GM19193 (cell line): ENCODE data around the gene ARHGAP28.

Source experiments
- POLR2A ChIP-seq: IDR thresholded peaks from 4 replicates; pipeline ENCODE4 v1.6.1; 2011; ENCODE audit not compliant: insufficient read depth, insufficient read length; ENCODE audit errors: extremely low read depth

ARHGAP28 gene

DNA sequence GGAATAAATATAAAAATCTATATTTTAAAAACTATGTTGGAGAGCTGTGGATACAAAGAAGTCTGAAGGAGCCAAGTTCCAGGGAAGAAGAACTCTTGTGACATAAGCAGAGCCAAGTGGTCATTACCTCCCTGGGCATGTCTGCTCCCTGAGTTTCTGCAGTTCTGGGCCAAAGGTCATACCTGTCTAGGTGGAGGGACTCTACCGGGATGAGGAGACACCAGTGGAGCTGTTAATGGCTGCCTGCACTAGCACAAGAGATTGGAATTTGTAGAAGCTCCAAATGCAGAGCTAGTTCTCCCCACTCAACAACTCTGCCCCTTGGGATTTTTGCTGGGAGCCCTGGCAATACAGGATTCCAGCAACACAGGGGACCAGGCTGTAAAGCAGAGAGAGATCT is 89.8 kb downstream of the ARHGAP28 start:
- TF ChIP-seq POLR2A: no peak

DNA sequence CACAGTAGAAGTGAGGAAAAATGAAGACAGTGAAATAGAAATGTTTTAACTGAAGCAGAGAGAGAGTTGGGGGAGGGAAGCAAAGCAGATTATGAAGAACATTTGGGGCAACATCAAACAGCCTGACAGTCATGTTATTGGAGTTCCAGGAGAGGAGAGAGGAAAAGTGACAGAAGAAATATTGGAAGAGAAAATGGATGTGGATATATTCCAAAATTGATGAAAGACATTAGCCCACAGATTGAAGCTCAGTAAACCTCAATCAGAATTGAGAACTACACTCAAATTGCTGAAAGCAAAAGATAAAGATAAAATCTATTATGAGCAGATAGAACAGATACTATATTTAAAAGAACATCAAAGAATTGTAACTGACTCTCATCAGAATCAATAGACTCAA is 90.8 kb downstream of the ARHGAP28 start:
- no peak for TF ChIP-seq POLR2A

DNA sequence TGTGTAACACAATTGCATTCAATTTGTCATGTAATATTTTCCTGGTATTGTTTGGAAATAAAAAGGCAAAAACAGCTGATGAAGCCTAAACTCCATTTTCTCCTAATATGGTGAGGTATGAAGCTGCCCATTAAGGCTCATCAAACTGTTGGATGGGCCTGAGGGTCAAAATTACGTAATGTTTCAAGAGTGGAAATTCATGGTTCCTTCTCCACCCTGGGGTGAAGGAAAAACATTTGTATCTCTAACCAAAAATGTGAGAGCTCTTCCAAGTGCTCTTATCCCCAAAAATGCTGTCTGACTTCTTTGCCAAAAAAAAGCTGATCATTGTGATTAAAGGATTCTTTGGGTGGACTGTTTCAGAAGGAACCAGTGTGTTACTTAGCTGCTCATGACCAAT is 91.8 kb downstream of the ARHGAP28 start:
- TF ChIP-seq POLR2A: no peak

DNA sequence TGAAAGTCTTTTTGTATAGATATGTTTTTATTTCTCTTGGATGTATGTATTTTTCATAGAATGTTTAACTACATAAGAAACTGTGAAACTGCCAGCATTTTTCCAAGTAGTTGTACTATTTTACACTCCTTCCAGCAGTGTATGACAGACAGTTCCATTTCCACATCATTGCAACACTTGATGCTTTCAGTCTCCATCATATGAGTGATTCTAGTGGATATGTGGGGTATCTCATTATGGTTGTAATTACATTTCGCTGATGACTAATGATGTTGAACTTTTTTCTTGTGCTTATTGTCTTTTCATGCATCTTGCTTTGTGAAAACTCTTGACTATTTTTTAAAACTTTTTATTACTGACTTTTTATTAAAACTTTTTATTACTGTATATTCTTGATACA is 101.4 kb downstream of the ARHGAP28 start:
- TF ChIP-seq POLR2A: no peak

DNA sequence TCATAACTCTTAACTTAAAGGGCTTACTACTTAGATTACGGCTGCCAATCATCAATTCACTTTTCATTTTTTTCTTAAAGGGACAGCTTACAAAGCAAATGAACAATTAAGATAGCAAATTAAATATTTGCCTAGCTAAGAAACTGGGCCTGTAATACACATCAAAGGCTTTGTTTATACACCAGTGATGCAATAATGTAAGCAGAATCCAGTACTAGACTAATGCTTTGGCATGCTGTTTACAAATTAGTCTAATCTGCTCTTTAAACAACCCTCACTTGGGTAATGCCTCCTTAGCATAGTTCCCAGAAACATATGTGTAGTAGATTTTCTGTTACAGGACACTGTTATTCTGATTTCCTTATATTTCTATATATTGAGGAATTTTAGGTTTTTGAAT is 105.8 kb downstream of the ARHGAP28 start:
- TF ChIP-seq POLR2A: no peak

DNA sequence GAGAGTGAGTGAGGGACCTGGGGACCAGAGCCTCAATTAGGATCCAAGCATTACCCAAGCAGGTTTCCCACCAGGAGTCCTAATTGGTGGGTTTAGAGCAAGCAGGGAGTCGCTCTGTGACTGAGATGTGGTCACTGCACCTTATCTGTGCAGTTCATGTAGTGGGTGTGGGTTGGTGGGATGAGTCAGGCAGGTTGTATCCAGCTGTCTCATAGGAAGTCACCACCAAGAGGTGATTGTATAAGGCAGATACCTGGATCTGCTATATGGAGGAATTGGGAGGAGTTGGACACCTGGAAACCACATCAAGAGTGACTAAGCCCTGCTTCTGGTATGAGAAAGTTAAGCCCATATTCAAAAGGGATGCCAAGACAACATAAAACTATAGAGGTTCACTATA is 106.8 kb downstream of the ARHGAP28 start:
- no peak for TF ChIP-seq POLR2A

DNA sequence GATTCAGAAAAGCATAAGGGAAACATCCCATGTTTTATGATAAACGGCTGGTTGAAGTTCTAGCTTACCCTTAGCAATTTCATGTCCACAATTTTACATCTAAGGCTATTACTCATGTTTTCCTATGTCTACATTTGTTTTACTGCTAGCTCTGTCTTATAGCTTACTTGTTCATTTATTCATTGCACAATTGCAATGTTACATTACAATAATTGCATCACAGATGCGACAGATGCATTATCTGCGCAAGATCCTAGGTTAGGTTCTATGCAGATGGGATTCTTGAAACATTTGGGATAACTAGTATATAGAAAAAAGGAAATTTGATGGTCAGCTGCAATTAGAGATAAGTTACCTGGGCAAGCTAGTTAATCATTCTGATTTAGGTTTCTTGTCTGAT is 108.4 kb downstream of the ARHGAP28 start:
- no peak for TF ChIP-seq POLR2A

DNA sequence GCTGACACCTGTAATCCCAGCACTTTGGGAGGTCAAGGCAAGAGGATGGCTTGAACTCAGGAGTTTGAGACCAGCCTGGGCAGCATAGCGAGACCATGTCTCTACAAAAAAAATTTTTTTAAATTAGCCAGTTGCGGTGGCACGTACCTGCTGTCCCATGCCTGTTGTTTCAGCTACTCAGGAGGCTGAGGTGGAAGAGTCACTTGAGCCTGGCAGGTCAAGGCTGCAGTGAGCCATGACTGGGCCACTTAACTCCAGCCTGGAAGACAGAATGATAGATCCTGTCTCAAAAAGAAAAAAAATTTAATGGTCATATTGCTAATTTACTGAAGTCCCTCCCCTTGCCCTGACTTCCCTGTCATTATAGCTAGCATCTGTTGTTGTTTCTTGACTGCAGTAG is 112.6 kb downstream of the ARHGAP28 start:
- TF ChIP-seq POLR2A: no peak

DNA sequence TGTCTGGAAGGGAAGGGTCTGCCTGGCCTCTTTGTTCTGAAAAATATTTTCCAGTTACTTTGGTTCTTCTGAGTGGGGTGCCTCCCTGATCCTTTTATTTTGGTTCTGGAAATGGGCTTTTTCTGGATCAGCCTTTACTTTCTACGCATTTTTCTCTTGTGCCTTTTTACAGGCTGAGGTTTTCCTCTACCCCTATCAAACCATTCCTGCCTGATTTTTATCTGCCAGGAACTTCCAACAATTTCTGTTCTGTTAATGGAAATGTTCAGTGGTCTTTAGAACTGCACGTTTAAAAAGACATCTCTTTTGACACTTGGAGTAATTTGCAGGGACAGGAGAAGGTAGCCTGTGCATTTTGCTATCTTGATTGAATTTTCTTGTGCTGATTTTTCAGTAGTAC is 113.8 kb downstream of the ARHGAP28 start:
- no peak for TF ChIP-seq POLR2A

DNA sequence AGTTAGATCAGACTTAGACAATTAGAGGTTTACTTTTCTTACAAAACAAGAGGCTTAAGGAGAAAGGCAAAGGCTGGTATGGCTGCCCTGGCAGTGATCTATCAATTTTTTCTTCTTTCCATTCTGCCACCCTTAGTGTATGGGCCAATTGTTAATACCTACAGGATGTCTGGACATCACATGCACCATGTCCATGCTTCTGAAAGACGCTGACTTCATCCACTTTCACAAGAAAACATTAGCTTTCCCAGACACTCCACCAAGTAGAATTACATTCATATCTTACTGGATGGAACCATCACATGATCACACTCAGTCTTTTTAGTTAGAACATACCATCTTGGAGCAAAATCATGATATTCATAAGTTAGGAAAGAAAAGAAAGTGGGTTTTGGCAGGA is 120.9 kb downstream of the ARHGAP28 start:
- no peak for TF ChIP-seq POLR2A

DNA sequence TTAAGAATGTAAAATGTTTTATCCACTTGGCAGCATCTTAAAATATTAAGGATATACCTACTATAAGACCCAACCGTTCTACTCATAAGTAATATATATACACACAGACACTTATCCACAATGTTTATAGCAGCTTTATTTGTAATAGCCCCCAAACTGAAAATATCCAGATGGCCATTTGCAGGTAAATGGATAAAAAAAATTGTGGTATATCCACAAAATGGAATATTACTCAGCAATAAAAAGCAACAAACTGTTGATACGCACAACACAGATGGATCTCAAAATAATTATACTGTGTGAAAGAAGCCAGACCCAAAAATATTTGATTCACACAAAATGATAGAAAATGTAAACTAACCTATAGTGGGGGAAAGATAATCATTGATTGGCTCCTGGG is 122.0 kb downstream of the ARHGAP28 start:
- TF ChIP-seq POLR2A: no peak

DNA sequence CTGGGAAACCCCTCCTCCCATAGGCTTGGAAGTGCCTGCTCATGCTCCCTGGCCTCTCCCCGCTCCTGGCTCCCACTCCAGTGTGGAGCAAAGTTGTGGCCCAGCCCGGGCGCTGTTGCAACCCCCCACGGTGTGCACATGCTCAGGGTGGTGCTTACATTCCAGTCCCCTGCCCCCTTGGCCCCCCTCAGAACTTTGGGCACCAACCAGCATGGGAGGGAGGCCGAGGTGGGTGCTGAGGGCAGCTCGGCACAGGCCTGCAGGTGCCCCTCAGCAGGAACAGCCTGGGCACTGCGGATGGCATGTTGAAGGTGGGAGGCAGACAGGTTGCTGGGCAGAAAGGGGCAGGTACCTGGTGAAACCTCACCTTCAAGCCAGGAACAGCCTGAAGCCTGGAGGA is 125.3 kb downstream of the ARHGAP28 start:
- TF ChIP-seq POLR2A: no peak

DNA sequence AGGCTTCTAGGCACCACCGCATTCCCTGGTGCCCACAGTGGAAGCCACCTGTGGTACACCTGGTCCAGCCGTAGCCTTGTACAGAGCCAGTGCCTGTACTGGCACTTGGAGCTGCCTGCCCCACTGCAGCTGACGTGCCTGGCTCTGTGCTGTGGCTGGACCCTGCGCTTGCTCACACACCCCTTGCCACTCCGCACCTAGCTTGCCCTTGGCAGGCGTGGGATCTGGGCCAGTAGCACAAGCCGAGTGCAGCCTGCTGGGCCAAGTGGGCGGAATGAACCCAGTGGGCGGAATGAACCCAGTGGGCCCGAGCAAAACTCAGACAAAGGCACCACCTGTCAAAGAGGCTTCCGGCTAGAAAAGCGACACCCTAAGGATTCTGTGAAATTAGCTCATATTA is 126.3 kb downstream of the ARHGAP28 start:
- no peak for TF ChIP-seq POLR2A

DNA sequence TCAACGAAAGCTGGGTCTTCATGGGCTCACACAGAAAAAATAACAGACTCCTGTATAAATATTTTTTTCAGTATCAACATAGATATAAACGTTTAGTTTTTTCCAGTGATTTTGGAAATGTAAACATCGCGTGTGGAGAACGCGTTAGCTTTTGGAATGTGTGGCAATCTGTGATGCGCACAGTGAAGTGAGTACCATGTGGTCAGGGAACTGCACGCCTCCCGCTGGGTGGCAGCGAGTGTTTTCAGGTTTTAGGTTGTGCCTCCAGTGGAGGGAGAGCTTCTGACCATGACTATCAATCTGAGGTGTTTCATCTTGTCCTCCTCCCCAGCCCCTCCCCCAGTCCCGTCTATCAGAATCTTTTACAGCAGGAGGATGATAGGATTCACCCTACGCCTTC is 127.8 kb downstream of the ARHGAP28 start:
- no peak for TF ChIP-seq POLR2A

DNA sequence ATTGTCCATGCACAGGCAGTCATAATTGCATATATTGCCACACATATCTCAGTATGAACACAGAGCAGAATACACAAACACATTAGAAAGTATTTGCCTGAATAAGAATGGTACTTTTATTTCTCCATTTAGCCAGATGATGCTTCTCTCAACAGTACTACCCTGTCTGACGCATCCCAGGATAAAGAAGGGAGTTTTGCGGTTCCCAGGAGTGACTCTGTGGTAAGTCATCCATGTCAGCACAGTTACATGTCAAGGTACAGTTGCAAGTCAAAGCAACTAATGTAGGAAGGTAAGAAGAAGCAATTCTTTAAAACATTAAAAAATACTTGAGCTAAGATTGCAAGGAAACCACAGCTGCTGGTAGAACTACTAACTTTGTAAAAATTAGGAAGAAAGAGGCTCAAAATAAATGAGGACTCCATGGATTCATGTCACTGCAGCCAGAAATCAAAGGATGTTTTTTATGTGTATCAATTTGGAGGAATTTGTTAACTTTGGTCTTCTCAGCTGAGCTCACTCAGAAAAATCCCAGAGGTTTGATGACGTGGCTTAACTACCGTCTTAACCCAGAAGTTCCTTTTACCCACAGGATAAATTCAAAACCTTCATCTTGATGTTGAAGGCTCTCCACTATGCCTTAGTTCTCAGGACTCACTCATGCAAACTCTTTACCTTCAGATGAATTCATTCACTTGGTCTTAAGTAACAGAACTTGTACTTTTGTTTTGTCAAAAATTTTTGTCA is 130.3 kb downstream of the ARHGAP28 start:
- no peak for TF ChIP-seq POLR2A

DNA sequence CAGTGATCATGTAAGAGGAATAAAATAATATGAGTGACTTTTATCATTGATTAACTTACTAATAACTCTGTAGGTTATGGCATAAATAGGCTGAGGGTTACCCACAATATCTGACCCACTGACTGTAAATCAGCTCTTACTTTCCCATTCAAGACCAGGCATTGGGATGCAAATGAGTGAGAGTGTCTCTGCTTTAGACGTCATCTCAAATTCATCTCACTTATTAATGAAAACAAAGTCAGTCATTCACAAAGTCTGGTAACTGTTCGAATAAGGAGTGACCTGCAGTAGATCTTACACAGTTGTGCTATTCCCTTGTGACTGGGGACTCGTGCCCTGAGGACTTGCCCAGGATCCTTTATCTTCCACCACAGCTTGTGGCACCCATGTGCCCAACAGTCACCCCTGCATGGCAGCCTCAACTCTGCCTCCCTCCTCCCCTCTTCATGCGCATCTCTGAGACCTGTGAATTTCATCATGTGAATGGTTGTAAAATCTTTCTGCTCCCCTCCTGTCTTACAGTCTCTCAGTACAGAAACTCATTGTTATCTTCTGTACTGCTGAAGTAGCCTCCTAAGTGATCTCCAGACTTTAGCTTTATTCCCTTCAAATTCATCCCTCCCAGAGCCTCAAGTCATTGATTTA is 131.4 kb downstream of the ARHGAP28 start:
- no peak for TF ChIP-seq POLR2A
